ENCODE data around the gene CCDC27.
"Not testable (repeated sequence)": the region's sequence is repeated elsewhere in the genome, so short reads cannot be mapped to it uniquely, and the experiment has no call there.

Gene CCDC27

DNA sequence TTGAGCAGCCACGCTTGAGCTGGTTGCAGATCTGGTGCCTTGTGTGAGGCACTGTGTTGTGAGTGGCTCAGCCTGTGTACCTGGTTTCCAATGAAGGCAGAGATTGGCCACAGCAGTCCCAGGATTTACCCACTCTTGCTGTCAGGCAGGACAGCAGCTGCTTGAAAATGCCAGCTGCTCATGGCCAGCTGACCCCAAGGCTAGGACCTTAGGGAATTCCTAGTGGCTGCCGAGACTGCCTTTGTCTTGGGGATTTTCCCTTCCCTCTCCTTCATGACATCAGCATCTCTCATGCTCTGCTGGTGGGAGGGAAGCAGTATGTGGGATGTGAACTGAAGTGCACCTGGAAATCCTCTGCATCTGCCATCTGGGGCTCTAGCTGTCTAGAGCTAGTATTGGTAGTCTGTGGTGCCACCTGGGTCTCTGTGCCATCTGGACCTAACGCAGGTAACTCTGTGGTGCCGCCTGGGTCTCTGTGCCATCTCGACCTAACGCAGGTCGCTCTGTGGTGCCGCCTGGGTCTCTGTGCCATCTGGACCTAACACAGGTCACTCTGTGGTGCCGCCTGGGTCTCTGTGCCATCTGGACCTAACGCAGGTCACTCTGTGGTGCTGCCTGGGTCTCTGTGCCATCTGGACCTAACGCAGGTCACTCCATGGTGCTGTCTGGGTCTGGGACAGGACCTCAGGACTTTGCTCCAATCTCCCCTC lies 47.9 kb downstream of the CCDC27 start:
- Mint-ChIP-seq H3K36me3 (ENCODE audit: insufficient read depth) (peaks cover 10% of the 10 kb centered on the region), H3K9me3 (peaks cover 5 to 7% of the 10 kb centered on the region in 2 donors), H3K4me3 (no peak overlapping the region), H3K27me3 (peaks cover 38 to 43% of the 10 kb centered on the region in 2 donors), H3K27ac (no peak overlapping the region), H3K4me1 (ENCODE audit: low read depth in 2 of 2) (peaks cover 17 to 18% of the 10 kb centered on the region in 2 donors)
- DNase-seq, result no peak
- no peak for ATAC-seq (replicated peaks)

GRCh38 chr1:3800795-3801194 lies 48.5 kb downstream of the CCDC27 start:
- Mint-ChIP-seq H3K4me1 (ENCODE audit: low read depth in 2 of 2) (peaks cover 12 to 13% of the 10 kb centered on the region in 2 donors), H3K27me3 (peaks cover 45 to 50% of the 10 kb centered on the region in 2 donors), H3K36me3 (ENCODE audit: insufficient read depth) (peaks cover 10% of the 10 kb centered on the region)
- H3K27ac Mint-ChIP-seq; H3K4me3 Mint-ChIP-seq; ATAC-seq (replicated peaks); H3K9me3 Mint-ChIP-seq; DNase-seq: not testable (repeated sequence)

DNA sequence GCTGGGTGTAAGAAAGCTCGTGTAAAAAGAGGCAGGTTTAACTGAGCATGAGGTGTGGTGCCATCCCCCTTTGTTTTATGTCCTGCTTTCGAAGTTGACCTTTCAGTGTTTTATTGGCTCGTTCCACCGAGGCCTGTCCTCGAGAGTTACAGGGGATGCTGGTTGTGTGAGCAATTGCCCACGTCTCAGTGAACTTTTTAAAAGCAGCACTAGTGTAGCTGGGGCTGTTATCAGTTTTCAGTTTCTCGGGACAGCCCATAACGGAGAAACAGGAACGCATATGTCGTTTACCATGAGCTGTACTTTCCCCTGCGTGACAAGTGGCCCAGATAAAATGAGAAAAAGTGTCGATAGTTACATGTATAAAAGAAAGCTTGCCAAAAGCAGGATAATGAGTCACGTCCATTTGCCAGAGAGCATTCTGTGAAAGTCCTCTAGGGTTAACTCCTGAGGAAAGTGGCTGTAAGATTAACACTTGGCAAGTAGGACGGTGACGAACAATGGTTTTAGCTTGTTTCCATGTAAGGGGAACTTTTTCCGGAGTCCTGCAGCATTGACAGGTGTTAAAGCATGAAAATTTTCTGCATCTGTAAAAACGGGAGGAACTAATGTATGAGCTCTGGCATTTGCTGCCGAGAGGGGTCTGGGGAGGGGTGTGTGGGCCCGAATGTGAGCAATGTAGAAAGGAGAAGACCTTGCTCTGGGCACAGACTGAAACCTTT lies 51.8 kb downstream of the CCDC27 start:
- Mint-ChIP-seq H3K36me3 (ENCODE audit: insufficient read depth) (peaks cover 5% of the 10 kb centered on the region), H3K4me3 (no peak overlapping the region), H3K27me3 (peaks cover 49 to 65% of the 10 kb centered on the region in 2 donors), H3K4me1 (ENCODE audit: low read depth in 2 of 2) (peaks cover 3 to 4% of the 10 kb centered on the region in 2 donors), H3K27ac (no peak overlapping the region), H3K9me3 (no peaks in the 10 kb centered on the region)
- DNase-seq (no peak), ATAC-seq (replicated peaks) (no peak)

DNA sequence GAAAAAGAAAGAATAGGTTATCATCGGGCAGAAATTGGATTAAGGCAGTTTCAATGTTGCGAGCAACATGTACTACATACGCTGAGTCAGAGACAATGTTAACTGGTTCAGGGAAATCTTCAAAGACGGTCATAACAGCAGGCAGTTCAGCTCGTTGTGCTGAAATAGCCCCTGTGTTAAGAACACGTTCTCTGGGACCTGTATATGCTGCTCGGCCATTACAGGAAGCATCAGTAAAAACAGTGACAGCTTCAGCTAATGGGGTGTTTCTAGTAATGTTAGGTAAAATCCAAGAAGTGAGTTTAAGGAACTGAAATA lies 52.3 kb downstream of the CCDC27 start:
- not testable (repeated sequence) for H3K36me3 Mint-ChIP-seq (ENCODE audit: insufficient read depth); ATAC-seq (replicated peaks); H3K9me3 Mint-ChIP-seq; H3K4me3 Mint-ChIP-seq; DNase-seq; H3K27ac Mint-ChIP-seq; H3K4me1 Mint-ChIP-seq (ENCODE audit: low read depth in 2 of 2)
- peaks cover 47 to 63% of the 10 kb centered on the region in 2 donors for H3K27me3 Mint-ChIP-seq

DNA sequence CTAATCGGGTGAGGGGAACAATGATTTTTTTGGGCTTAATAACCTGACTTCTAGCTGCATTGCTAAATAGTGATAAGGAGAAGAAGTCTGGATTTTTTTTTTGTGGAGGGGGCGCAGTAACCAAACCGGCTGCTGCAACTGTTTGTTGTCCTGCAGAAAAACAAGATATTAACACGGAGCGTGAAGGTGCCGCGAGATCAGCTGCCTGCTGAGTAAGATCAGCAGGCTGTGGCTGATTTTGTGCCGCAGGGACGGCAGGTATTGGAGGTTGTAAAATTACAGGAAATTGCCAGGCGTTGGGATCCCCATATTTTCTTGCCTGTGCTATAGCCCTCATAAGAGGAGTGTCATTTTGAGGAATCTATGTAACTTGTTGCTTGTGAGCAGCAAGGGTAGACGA lies 52.8 kb downstream of the CCDC27 start:
- ATAC-seq (replicated peaks), result no peak
- Mint-ChIP-seq H3K9me3 (no peaks in the 10 kb centered on the region), H3K36me3 (ENCODE audit: insufficient read depth) (no peaks in the 10 kb centered on the region), H3K27me3 (peaks cover 42 to 59% of the 10 kb centered on the region in 2 donors), H3K4me1 (ENCODE audit: low read depth in 2 of 2) (peaks cover 5 to 6% of the 10 kb centered on the region in 2 donors), H3K4me3 (no peak overlapping the region), H3K27ac (no peak overlapping the region)
- DNase-seq, result no peak

- H3K27ac Mint-ChIP-seq, result peak overlapping the region in 1 of 2 donors; percentile 17
- H3K27me3 Mint-ChIP-seq, result peaks cover 34 to 43% of the 10 kb centered on the region in 2 donors
- no peaks in the 10 kb centered on the region for H3K9me3 Mint-ChIP-seq
- no peak for DNase-seq
- peaks cover 4 to 6% of the 10 kb centered on the region in 2 donors for H3K4me1 Mint-ChIP-seq (ENCODE audit: low read depth in 2 of 2)
- no peak for ATAC-seq (replicated peaks)
- H3K4me3 Mint-ChIP-seq, result no peak overlapping the region
- H3K36me3 Mint-ChIP-seq (ENCODE audit: insufficient read depth), result no peaks in the 10 kb centered on the region
These were observed 55.5 kb downstream of the CCDC27 start for GRCh38 chr1:3807769-3808168.

GRCh38 chr1:3809680-3810079 lies 57.4 kb downstream of the CCDC27 start:
- Mint-ChIP-seq H3K27ac (peak overlapping the region; percentile 92 to 98), H3K4me1 (ENCODE audit: low read depth in 2 of 2) (peaks cover 4 to 6% of the 10 kb centered on the region in 2 donors), H3K36me3 (ENCODE audit: insufficient read depth) (peaks cover 6% of the 10 kb centered on the region), H3K9me3 (no peaks in the 10 kb centered on the region), H3K4me3 (peak overlapping the region; percentile 53 to 71), H3K27me3 (peaks cover 15 to 27% of the 10 kb centered on the region in 2 donors)
- peak in 1 of 3 experiments; percentile 11 for DNase-seq
- ATAC-seq (replicated peaks), result peak; percentile 53

DNA sequence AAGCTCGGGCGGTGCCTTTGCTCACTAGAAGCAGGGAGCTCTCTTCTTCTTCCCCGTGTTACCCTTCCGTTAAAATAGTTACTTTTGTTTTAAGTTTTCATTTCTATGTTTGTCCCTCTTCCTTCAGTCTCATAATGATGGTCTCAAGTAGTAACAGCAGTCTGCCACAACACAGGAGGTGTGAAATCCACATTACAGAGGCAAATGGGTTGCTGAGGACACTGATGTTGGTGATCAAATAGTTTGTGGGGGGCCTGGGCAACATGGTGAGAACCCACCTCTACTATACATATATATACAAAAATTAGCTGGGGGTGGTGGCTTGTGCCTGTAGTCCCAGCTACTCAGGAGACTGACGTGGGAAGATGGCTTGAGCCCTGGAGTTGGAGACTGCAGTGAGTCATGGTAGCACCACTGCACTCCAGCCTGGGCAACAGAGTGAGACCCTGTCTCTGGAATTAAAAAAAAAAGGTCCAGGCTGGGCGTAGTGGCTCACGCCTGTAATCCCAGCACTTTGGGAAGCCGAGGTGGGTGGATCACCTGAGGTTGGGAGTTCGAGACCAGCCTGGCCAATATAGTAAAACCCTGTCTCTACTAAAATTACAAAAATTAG lies 58.0 kb downstream of the CCDC27 start:
- ATAC-seq (replicated peaks), result peak; percentile 93
- not testable (repeated sequence) for H3K36me3 Mint-ChIP-seq (ENCODE audit: insufficient read depth); H3K4me1 Mint-ChIP-seq (ENCODE audit: low read depth in 2 of 2); H3K9me3 Mint-ChIP-seq
- H3K4me3 Mint-ChIP-seq, result peak overlapping the region; percentile 53 to 71
- peaks cover 9 to 21% of the 10 kb centered on the region in 2 donors for H3K27me3 Mint-ChIP-seq
- peak in 2 of 3 experiments; percentile 29 to 36 for DNase-seq
- H3K27ac Mint-ChIP-seq, result peak overlapping the region; percentile 92 to 98

DNA sequence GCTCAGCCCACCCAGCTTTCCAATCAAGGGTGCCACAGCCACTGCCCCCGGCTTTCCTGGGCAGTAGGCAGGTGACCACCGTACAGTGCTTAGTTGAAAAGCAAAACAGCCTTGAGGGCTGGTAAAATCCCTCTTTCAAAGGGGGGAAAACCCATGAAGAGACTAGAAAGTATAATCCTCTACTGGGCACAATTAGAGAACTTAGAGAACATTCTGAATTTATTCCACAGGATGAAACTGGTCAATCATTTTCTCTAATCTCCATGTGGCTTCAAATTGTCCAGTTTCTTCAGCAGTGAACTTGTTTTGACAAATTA lies 59.3 kb downstream of the CCDC27 start:
- Mint-ChIP-seq H3K9me3 (no peaks in the 10 kb centered on the region), H3K27ac (peak overlapping the region; percentile 59 to 79), H3K36me3 (ENCODE audit: insufficient read depth) (peaks cover 8% of the 10 kb centered on the region), H3K4me3 (no peak overlapping the region), H3K4me1 (ENCODE audit: low read depth in 2 of 2) (peaks cover 4 to 6% of the 10 kb centered on the region in 2 donors), H3K27me3 (peaks cover 0 to 10% of the 10 kb centered on the region in 2 donors)
- ATAC-seq (replicated peaks) (no peak), DNase-seq (no peak)

GRCh38 chr1:3814065-3814464 lies 61.8 kb downstream of the CCDC27 start:
- ATAC-seq (replicated peaks) (no peak), DNase-seq (no peak)
- Mint-ChIP-seq H3K36me3 (ENCODE audit: insufficient read depth) (peaks cover 8% of the 10 kb centered on the region), H3K27me3 (no peaks in the 10 kb centered on the region), H3K4me1 (ENCODE audit: low read depth in 2 of 2) (peaks cover 4 to 6% of the 10 kb centered on the region in 2 donors), H3K9me3 (no peaks in the 10 kb centered on the region), H3K4me3 (no peak overlapping the region), H3K27ac (peak overlapping the region in 1 of 2 donors; percentile 29)

DNA sequence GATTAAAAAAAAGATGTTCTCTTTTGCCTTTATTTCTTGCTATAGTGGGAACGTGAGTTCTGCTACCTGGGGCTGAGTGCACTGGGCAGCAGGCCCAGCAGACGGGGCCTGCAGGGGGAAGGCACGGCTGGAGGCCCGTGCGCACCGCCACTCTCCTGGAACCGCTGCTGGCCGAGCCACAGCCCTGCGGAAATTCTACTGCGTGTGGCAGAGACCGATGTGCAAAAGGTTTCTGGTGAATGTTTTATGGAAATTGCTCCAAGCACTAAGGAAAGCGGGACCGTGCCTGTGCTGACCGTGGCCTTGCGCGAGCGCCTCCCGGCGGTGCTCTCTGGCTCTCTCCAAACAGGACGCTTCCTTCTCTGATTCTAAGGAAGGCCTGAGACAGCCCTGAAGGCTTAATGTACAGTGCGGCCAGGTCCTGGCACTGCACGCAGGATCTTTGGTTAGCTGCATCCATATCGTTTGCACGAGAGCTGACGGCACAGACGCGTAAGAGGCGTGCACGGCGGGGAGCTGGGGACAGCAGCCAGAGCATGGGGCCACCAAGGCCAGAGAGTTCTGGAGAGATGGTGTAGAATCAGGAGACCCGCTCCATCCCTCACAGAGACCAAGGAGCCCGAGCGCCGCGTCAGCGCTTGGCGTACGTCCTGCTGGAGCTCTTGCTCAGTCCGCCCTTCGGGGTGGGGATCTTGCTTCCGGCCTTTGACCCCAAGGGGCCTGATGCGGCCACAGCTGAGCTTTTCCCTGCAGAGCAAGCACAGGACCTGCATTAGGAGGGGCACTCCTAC lies 62.7 kb downstream of the CCDC27 start:
- no peak for ATAC-seq (replicated peaks)
- H3K36me3 Mint-ChIP-seq (ENCODE audit: insufficient read depth), result peaks cover 8% of the 10 kb centered on the region
- H3K9me3 Mint-ChIP-seq, result no peaks in the 10 kb centered on the region

DNA sequence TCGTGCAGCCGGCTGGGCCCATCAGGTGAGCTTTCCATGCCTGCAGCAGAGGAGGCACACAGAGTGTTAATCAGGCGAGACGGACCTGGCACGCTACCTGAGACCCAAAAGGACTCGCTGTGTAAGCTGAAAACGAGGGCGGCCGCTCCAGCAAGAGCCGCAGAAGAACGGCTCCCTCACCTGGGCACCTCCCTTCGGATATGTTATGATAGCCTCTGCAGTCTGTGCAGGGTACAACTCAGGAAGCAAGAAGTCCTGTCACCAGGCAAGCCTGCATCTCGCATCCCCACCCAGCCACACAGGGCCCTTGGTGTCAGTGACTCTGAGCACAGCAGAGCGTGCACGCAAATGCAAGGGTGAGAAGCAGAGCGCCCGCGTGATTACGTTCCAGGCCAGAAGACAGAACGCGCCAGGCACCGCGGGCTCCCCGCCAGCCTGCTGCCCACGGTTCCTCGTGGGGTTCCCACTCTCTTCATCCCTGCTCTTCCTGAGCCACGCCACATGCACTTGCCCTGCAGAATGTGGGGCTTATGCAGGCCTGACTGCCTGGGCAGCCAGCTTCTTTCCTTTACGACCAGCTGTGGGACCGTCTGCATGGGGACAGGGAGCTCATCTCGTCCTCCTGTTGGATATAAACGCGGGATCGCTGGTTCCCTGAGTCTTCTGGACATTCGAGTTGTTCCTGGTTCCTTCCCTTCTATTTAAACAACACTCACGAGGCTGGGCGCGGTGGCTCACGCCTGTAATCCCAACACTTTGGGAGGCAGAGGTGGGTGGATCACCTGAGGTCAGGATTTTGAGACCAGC lies 64.3 kb downstream of the CCDC27 start:
- no peak for ATAC-seq (replicated peaks)
- Mint-ChIP-seq H3K36me3 (ENCODE audit: insufficient read depth) (peaks cover 17% of the 10 kb centered on the region), H3K27ac (no peak overlapping the region), H3K27me3 (no peaks in the 10 kb centered on the region), H3K4me3 (no peak overlapping the region), H3K9me3 (no peaks in the 10 kb centered on the region), H3K4me1 (ENCODE audit: low read depth in 2 of 2) (no peaks in the 10 kb centered on the region)
- no peak for DNase-seq

More for the DNA sequence above, 62.7 kb downstream of the CCDC27 start:
- DNase-seq, result no peak
- Mint-ChIP-seq H3K4me1 (ENCODE audit: low read depth in 2 of 2) (peaks cover 3 to 5% of the 10 kb centered on the region in 2 donors), H3K4me3 (no peak overlapping the region), H3K27ac (peak overlapping the region in 1 of 2 donors; percentile 29), H3K27me3 (no peaks in the 10 kb centered on the region)
